Gastrocnemius medialis (tissue), 4 donors: ENCODE results near the gene ZCWPW1. TPM values are rescaled to one million over a fixed set of nuclear protein-coding genes. Genes with fewer than 3 reads are reported as not detected.

Source experiments
- ATAC-seq, 2 donors: fragments of 150-250 bp; one replicate each; pipeline ENCODE4 v1.9.1; 2016
- DNase-seq, 2 donors: peaks; one replicate each; pipeline ENCODE4 v3.0.0-alpha.2; 2019
- H3K27ac ChIP-seq, 4 donors: fragments of 200-600 bp; sonication (generic); 1 replicate in 1 of 4; 2 replicates in 3 of 4; pipeline ENCODE4 v1.5.1; 2016 to 2018; ENCODE audit warnings: mild to moderate bottlenecking in 2 of 4, moderate library complexity in 1 of 4
- H3K27me3 ChIP-seq, 3 donors: fragments of 200-600 bp; sonication (generic) in 2 of 3; 1 replicate in 1 of 3; 2 replicates in 2 of 3; pipeline versions ENCODE4 v1.5.1 to v1.6.0; 2016 to 2019; ENCODE audit warnings: mild to moderate bottlenecking in 1 of 3, moderate library complexity in 1 of 3
- H3K36me3 ChIP-seq, 2 donors: fragments of 200-600 bp; sonication (generic) in 1 of 2; one replicate each; pipeline ENCODE4 v1.5.1; 2017 to 2018
- H3K4me1 ChIP-seq, 2 donors: fragments of 200-600 bp; sonication (generic) in 1 of 2; one replicate each; pipeline ENCODE4 v1.5.1; 2016 to 2017; ENCODE audit warnings: mild to moderate bottlenecking in 2 of 2
- H3K4me3 ChIP-seq, 4 donors: fragments of 200-600 bp; sonication (generic) in 3 of 4; 1 replicate in 1 of 4; 2 replicates in 3 of 4; pipeline ENCODE4 v1.5.1; 2016 to 2019; ENCODE audit warnings: mild to moderate bottlenecking in 2 of 4
- H3K9me3 ChIP-seq, 3 donors: fragments of 200-600 bp; sonication (generic) in 2 of 3; 1 replicate in 1 of 3; 2 replicates in 2 of 3; pipeline ENCODE4 v1.5.1; 2016 to 2019
- POLR2A ChIP-seq, 2 donors: fragments of 450-650 bp; IDR thresholded peaks; one replicate each; pipeline ENCODE4 v1.6.1; 2017; ENCODE audit warnings: antibody characterized with exemption in 2 of 2, mild to moderate bottlenecking in 2 of 2, moderate library complexity in 2 of 2
- in situ Hi-C, 4 donors: fragments of 200-750 bp; cut with MboI; loops; one replicate each; pipeline versions ENCODE4 v1.15.0 to v1.8.0; 2017; ENCODE audit warnings: low sequenced_read_pairs in 4 of 4
- intact Hi-C: fragments of 100-400 bp; cut with DNase I; formaldehyde crosslinking; loops from one replicate; pipeline ENCODE4 v1.15.1; 2023; ENCODE audit warnings: low total_unique reads
- total RNA-seq, 4 donors: library from RNA; depleted of rRNA; stranded (reverse); fragments of >200 nt; gene quantifications; one replicate each; pipeline versions ENCODE4 v1.1.0 to v1.2.3, GENCODE V29; 2016
- TF ChIP-seq, protein P1 (sequence below), 5 experiments: fragments of 450-650 bp in 3 of 5; fragments of 200-600 bp in 2 of 5; sonication (generic) in 2 of 5; IDR thresholded peaks in 4 of 5; conservative IDR thresholded peaks in 1 of 5; 1 replicate in 4 of 5; 2 replicates in 1 of 5; pipeline ENCODE4 v1.5.1; 2016 to 2019; ENCODE audit warnings: antibody characterized with exemption in 5 of 5, mild to moderate bottlenecking in 3 of 5, moderate library complexity in 3 of 5

ZCWPW1 gene, protein sequence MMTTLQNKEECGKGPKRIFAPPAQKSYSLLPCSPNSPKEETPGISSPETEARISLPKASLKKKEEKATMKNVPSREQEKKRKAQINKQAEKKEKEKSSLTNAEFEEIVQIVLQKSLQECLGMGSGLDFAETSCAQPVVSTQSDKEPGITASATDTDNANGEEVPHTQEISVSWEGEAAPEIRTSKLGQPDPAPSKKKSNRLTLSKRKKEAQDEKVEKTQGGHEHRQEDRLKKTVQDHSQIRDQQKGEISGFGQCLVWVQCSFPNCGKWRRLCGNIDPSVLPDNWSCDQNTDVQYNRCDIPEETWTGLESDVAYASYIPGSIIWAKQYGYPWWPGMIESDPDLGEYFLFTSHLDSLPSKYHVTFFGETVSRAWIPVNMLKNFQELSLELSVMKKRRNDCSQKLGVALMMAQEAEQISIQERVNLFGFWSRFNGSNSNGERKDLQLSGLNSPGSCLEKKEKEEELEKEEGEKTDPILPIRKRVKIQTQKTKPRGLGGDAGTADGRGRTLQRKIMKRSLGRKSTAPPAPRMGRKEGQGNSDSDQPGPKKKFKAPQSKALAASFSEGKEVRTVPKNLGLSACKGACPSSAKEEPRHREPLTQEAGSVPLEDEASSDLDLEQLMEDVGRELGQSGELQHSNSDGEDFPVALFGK
- total RNA-seq, result 1 to 10 TPM; 1.6 to 8.5 (median 2.7) TPM

DNA sequence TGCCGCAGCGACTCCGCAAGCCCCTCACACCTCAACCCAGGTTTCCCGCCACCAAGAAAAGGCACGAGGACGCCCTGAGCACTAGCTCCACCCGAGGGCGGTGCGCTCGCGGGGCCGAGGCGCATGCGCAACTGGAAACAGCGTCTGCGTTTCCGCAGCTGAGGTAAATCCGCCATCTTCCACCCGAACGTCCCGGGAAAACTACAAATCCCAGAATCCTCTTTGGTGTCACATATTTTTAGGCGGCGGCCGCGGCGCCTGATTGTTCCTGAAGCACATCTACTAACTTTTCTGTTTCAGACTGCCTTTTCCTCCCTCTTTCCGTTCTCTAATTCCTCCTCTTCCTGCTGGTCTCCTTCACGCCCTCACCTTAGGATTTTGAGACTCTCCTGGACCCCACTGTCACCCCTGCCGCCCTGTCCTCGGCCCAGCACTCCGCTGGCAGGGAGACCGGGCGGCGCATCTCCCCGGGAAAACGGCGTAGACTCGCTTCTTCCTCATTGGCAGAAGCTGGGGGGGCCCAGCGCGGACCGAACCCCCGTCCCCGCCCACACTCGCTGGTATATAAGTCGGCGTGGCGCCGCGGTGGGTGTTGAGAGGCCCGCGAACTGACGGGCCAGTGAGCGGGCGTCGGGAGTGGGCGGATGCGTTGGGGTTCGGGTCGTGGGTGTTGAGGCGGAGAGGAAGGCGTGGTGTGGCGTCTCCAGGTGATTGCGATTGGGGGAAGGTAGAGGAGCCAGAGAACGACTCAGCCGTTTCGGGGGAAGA is at the start of gene ZCWPW1:
Gene ZCWPW1, minus strand, starts transcription at position 505 of the 768 bp plus-strand sequence. CDS start 8,054 bp downstream, outside the sequence.
- ATAC-seq, result peak; percentile 67 to 68
- TF ChIP-seq, protein P1, sequence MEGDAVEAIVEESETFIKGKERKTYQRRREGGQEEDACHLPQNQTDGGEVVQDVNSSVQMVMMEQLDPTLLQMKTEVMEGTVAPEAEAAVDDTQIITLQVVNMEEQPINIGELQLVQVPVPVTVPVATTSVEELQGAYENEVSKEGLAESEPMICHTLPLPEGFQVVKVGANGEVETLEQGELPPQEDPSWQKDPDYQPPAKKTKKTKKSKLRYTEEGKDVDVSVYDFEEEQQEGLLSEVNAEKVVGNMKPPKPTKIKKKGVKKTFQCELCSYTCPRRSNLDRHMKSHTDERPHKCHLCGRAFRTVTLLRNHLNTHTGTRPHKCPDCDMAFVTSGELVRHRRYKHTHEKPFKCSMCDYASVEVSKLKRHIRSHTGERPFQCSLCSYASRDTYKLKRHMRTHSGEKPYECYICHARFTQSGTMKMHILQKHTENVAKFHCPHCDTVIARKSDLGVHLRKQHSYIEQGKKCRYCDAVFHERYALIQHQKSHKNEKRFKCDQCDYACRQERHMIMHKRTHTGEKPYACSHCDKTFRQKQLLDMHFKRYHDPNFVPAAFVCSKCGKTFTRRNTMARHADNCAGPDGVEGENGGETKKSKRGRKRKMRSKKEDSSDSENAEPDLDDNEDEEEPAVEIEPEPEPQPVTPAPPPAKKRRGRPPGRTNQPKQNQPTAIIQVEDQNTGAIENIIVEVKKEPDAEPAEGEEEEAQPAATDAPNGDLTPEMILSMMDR (IDR thresholded peaks at IDR 0.05 in 4 of 5, conservative IDR thresholded peaks at IDR 0.05 in 1 of 5), result peak in 2 of 5 experiments; percentile 5 to 17
- TF ChIP-seq POLR2A (IDR thresholded peaks at IDR 0.05), result peak; percentile 98 to 99
- Histone ChIP-seq H3K36me3 (peaks cover 0 to 11% of the 10 kb centered on the region in 2 donors), H3K9me3 (no peaks in the 10 kb centered on the region), H3K27ac (peak within 1 kb of the TSS; percentile 90 to 99 (median 98)), H3K4me1 (peaks cover 24 to 29% of the 10 kb centered on the region in 2 donors), H3K4me3 (peak within 1 kb of the TSS; percentile 74 to 88 (median 83)), H3K27me3 (no peaks in the 10 kb centered on the region)
- in situ Hi-C loops (loop anchor here in 1 of 4 donors (25.0 kb wide), 1 partner anchor 434 kb away; the partner anchor contains the start of genes SLC12A9 and TRIP6), intact Hi-C loops (loop anchor here (2.0 to 10.0 kb wide), 4 partner anchors 91 to 874 kb away; partner anchors contain the start of genes AGFG2, AP4M1, FAM200A and MCM7)
- peak; percentile 90 to 95 for DNase-seq

GRCh38 chr7:100477871-100478267 is 49.4 kb upstream of the ZCWPW1 start:
- DNase-seq, result no peak
- no peak for TF ChIP-seq POLR2A (IDR thresholded peaks at IDR 0.05)
- no peaks in the 10 kb centered on the region for H3K9me3 ChIP-seq
- intact Hi-C loops, result loop anchor here (2.0 to 10.0 kb wide), 4 partner anchors 41 to 227 kb away; partner anchors contain the start of genes AGFG2, GNB2, POP7 and PPP1R35
- ATAC-seq, result no peak
- H3K36me3 ChIP-seq, result peaks cover 0 to 11% of the 10 kb centered on the region in 2 donors
- peaks cover 34 to 39% of the 10 kb centered on the region in 2 donors for H3K4me1 ChIP-seq
- peak overlapping the region; percentile 96 to 100 (median 98) for H3K4me3 ChIP-seq
- H3K27me3 ChIP-seq, result no peaks in the 10 kb centered on the region
- peak overlapping the region; percentile 90 to 99 (median 94) for H3K27ac ChIP-seq
- in situ Hi-C loops, result loop anchor here in 3 of 4 donors (5.0 to 10.0 kb wide), 3 partner anchors 64 to 217 kb away; partner anchors contain the start of gene GIGYF1 (in 2 of the 3)

DNA sequence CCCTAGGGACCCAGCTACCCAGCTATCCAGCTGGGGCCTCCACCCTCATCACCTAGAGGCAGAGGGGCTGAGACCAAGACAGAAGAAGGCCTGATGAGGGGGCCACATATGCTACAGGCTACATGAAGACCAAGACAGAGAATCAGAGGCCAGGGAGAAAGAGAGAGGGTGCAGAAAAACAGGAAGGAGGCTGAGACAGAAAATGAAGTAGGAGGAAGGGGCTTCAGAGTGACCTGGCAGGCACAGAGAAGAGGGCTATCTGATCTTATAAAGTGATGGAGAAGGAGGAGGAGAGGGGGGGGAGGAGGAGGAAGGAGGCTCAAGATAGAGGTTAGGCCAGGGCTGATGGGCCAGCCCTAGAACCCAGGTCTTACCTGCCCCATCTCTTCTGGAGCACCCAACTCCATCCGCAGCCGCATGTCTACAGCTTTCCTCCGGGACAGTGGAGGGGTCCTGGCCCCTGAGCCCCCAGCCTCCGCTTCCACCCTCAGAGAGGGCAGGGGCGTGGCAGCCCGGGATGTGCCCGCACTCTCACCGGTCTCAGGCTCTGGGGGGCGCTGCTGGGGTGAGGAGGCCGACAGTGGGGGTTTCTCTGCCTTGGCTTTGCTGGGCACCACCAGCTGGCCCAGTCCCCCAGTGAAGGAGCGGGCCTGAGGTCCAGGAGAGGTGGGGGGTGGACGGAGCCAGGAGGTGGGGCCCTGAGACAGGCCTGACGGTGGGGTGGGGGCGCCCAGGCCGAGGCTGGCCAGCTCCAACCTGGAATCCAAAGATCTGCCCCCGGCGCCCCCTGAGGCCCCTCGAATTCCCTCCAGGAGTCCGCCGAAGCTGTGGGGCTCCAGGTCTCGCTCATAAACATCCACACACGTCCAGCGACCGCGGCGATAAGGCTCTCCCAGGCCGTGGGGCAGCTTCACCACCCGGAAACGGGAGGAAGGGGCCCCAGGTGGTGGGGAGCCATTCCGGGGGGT is 48.7 kb upstream of the ZCWPW1 start:
- H3K4me1 ChIP-seq, result peaks cover 32 to 37% of the 10 kb centered on the region in 2 donors
- no peaks in the 10 kb centered on the region for H3K27me3 ChIP-seq
- peak overlapping the region; percentile 96 to 100 (median 98) for H3K4me3 ChIP-seq
- DNase-seq (no peak), ATAC-seq (no peak)
- peaks cover 0 to 11% of the 10 kb centered on the region in 2 donors for H3K36me3 ChIP-seq
- intact Hi-C loops (loop anchor here (10.0 kb wide), 2 partner anchors 198 to 228 kb away; partner anchors contain the start of genes GNB2 and POP7), in situ Hi-C loops (loop anchor here in 3 of 4 donors (5.0 to 10.0 kb wide), 3 partner anchors 65 to 218 kb away; partner anchors contain the start of gene GIGYF1 (in 2 of the 3))
- H3K9me3 ChIP-seq, result no peaks in the 10 kb centered on the region
- no peak for TF ChIP-seq POLR2A (IDR thresholded peaks at IDR 0.05)
- TF ChIP-seq, protein P1 (IDR thresholded peaks at IDR 0.05 in 4 of 5, conservative IDR thresholded peaks at IDR 0.05 in 1 of 5), result no peak
- peak overlapping the region; percentile 90 to 99 (median 94) for H3K27ac ChIP-seq

DNA sequence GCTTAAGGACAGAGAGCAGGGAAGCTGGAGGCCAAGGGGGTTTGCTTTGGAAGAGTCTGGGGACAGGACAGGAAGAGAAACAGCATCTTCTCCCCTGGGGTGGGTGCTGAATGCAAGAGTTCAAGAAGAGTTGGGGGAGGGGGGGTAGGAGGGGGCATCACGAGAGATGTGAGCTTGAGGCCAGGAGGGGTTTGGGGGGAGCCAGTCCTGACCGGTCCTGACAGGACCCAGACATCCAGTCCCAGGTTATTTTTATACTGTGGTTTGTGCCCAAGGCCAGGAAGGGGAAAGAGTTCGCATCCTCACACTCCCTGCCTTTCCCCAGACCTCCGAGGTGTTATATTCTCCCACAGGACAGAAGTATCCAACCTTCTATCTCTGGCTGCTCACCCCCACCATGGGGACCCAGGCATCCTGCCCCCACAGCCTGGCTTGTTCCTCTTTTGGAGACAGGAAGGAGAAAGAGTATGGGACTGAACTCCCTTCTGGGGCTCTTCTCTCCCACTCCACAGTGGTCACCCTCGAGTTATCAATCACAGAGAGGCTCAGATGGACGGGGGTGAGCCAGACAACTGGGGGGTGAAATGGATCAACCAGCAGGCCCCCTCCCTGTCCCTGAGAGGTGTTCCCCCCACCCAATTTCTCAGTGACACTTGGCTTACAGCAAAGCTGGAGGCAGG is 47.7 kb upstream of the ZCWPW1 start:
- ATAC-seq (no peak), DNase-seq (no peak)
- peaks cover 0 to 11% of the 10 kb centered on the region in 2 donors for H3K36me3 ChIP-seq
- peak overlapping the region in 3 of 4 donors; percentile 96 to 98 (median 97) for H3K4me3 ChIP-seq
- H3K27me3 ChIP-seq, result no peaks in the 10 kb centered on the region
- peaks cover 32 to 37% of the 10 kb centered on the region in 2 donors for H3K4me1 ChIP-seq
- TF ChIP-seq, protein P1 (IDR thresholded peaks at IDR 0.05 in 4 of 5, conservative IDR thresholded peaks at IDR 0.05 in 1 of 5), result no peak
- TF ChIP-seq POLR2A (IDR thresholded peaks at IDR 0.05), result no peak
- in situ Hi-C loops (loop anchor here in 3 of 4 donors (5.0 to 10.0 kb wide), 3 partner anchors 66 to 219 kb away; partner anchors contain the start of gene GIGYF1 (in 2 of the 3)), intact Hi-C loops (loop anchor here (10.0 kb wide), 2 partner anchors 199 to 229 kb away; partner anchors contain the start of genes GNB2 and POP7)
- peak overlapping the region; percentile 17 to 99 (median 71) for H3K27ac ChIP-seq
- no peaks in the 10 kb centered on the region for H3K9me3 ChIP-seq
